ENCODE data around the gene EPHB6.

Gene EPHB6

GRCh38 chr7:142808802-142809583 lies 45.9 kb upstream of the EPHB6 start:
- TF ChIP-seq CTCF (IDR thresholded peaks at IDR 0.05): no peak

DNA sequence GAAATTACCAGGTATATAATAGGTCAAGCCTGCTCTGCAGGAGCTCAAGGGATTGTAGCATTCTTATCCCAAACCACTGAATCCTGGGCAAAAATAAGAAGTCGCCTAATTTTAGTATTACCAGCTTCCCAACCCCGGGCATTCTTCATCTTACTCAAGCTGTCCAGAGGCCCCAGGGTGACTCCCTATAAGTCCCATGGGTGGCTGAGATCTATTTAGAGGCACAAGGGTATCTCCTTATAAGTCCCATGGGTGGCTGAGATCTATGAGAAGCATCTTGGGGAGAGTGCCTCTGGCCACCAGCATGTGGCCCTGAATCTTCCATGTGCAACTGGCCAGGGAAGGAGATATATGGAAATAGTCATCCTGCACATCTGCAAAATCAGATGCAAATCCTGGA lies 45.2 kb upstream of the EPHB6 start:
- TF ChIP-seq CTCF (IDR thresholded peaks at IDR 0.05): no peak

- TF ChIP-seq CTCF (IDR thresholded peaks at IDR 0.05): peak; percentile 68
Observed at GRCh38 chr7:142811154-142811737, 43.6 kb upstream of the EPHB6 start.

GRCh38 chr7:142812437-142813215 lies 42.2 kb upstream of the EPHB6 start:
- TF ChIP-seq CTCF (IDR thresholded peaks at IDR 0.05): no peak

GRCh38 chr7:142813226-142813625 lies 41.6 kb upstream of the EPHB6 start:
- TF ChIP-seq CTCF (IDR thresholded peaks at IDR 0.05): no peak

DNA sequence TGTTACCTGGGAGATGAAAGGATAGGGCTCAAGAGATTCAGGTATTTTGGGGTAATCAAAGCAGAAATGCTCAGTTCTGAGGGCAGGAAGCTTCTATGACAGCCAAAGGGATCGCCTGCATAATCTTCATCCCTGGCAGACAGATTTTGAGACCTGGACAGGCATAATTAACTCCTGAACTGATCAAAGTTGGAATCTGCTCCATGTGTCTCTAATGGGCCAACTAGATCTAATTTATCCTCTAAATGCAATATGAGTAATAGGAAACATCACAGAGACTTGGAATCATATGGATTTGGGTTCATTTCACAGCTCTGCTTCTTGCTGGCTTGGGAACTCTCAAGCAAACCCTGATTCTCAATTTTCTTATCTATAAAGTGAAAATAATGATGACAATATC lies 41.2 kb upstream of the EPHB6 start:
- TF ChIP-seq CTCF (IDR thresholded peaks at IDR 0.05): no peak

DNA sequence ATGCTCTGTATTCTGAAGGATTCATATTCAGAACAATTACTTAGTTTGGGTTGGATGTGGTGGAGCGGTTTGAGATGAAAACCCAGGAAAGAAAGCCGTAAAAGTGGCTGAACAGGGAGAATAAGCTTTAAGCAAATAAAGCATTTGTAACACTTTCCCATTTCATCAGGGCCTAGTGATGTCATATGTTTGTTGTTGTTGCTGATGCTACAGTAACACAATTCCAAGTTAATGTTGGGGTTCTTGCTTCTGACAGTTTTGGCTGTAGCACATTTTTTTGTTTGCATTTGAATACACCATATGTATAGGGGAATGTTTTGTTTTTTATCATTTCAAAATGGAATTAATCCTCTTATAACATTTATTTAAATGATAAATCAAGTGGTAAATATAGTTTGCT lies 40.4 kb upstream of the EPHB6 start:
- TF ChIP-seq CTCF (IDR thresholded peaks at IDR 0.05): no peak

Data from LNCAP (cell line).